ENCODE measurements around the gene PTPN12.

GRCh38 chr7:77631820-77632219 is 94.7 kb downstream of the PTPN12 start:
- TF ChIP-seq CTCF (IDR thresholded peaks at IDR 0.05) (no peak), POLR2AphosphoS5 (IDR thresholded peaks at IDR 0.05) (no peak), POLR2A (IDR thresholded peaks at IDR 0.05) (no peak)
